ENCODE measurements around the gene FRAS1.
"Not testable (repeated sequence)": the region's sequence is repeated elsewhere in the genome, so short reads cannot be mapped to it uniquely, and the experiment has no call there.

FRAS1 gene

GRCh38 chr4:78057135-78057599 is at the start of gene FRAS1:
TSS of gene FRAS1 (plus strand) at chr4:78057323. CDS start at chr4:78058010, 687 bp downstream.
- peak; percentile 27 for DNase-seq

- not testable (repeated sequence) for DNase-seq
These were observed 46.1 kb upstream of the FRAS1 start for GRCh38 chr4:78011003-78011402.

GRCh38 chr4:78014889-78015886 is 41.9 kb upstream of the FRAS1 start:
- DNase-seq: no peak

GRCh38 chr4:78018271-78019049 is 38.7 kb upstream of the FRAS1 start:
- no peak for DNase-seq

GRCh38 chr4:78019414-78019813 is 37.7 kb upstream of the FRAS1 start:
- DNase-seq: peak; percentile 3

GRCh38 chr4:78020677-78021076 is 36.4 kb upstream of the FRAS1 start:
- no peak for DNase-seq

- DNase-seq: no peak
These were observed 34.6 kb upstream of the FRAS1 start for GRCh38 chr4:78022517-78022916.

GRCh38 chr4:78024085-78024484 is 33.0 kb upstream of the FRAS1 start:
- no peak for DNase-seq

- DNase-seq: no peak
These were observed 32.5 kb upstream of the FRAS1 start for GRCh38 chr4:78024576-78025091.

- no peak for DNase-seq
These were observed 25.6 kb upstream of the FRAS1 start for GRCh38 chr4:78031417-78031950.

- no peak for DNase-seq
These were observed 24.7 kb upstream of the FRAS1 start for GRCh38 chr4:78032446-78032845.

GRCh38 chr4:78032929-78033328 is 24.2 kb upstream of the FRAS1 start:
- no peak for DNase-seq

GRCh38 chr4:78033861-78034260 is 23.3 kb upstream of the FRAS1 start:
- no peak for DNase-seq

GRCh38 chr4:78038704-78039103 is 18.4 kb upstream of the FRAS1 start:
- DNase-seq: peak; percentile 23

GRCh38 chr4:78039678-78040077 is 17.4 kb upstream of the FRAS1 start:
- no peak for DNase-seq

- no peak for DNase-seq
These were observed 16.7 kb upstream of the FRAS1 start for GRCh38 chr4:78040431-78040830.

- DNase-seq: no peak
These were observed 9.8 kb upstream of the FRAS1 start for GRCh38 chr4:78047366-78047765.

GRCh38 chr4:78056265-78057129 is 626 bp upstream of the FRAS1 start:
- peak; percentile 68 for DNase-seq

- DNase-seq: peak; percentile 25
These were observed 752 bp downstream of the FRAS1 start for GRCh38 chr4:78057600-78058550.

- peak; percentile 46 for DNase-seq
These were observed 1.7 kb downstream of the FRAS1 start for GRCh38 chr4:78058591-78059523.

Measured in OCI-M1 (cell line).